ENCODE measurements around the gene KIF6.

KIF6 gene

GRCh38 chr6:39565956-39566355 is 159.3 kb downstream of the KIF6 start:
- Histone ChIP-seq H3K27me3 (replicated peaks; ENCODE audit: insufficient read depth, low read length) (no peaks in the 10 kb centered on the region), H3K9me3 (replicated peaks; ENCODE audit: insufficient read depth, low read length) (no peaks in the 10 kb centered on the region), H4K20me1 (ENCODE audit: insufficient read depth, low read length) (no peaks in the 10 kb centered on the region), H3K79me2 (ENCODE audit: low read length) (no peaks in the 10 kb centered on the region), H3F3A (ENCODE audit: insufficient read depth, low read length) (no peaks in the 10 kb centered on the region), H2AFZ (ENCODE audit: low read length) (no peak overlapping the region; the same call in 1 of the 2 replicates), H3K4me3 (ENCODE audit: low read length) (no peak overlapping the region), H3K9ac (ENCODE audit: low read length) (no peak overlapping the region), H3K36me3 (replicated peaks; ENCODE audit: insufficient read depth, low read length) (no peaks in the 10 kb centered on the region), H3K27ac (ENCODE audit: low read length) (no peak overlapping the region), H3K4me1 (ENCODE audit: low read length) (no peaks in the 10 kb centered on the region), H3K9me2 (replicated peaks; ENCODE audit: insufficient read depth, low read length) (no peaks in the 10 kb centered on the region), H3K4me2 (ENCODE audit: low read depth, low read length) (0 out of 2 replicates have a peak overlapping the region, but pooled peaks have one; percentile 6)
- DNase-seq: no peak
- no peak for TF ChIP-seq EZH2phosphoT487 (IDR thresholded peaks at IDR 0.05; ENCODE audit: low read length)
- TF ChIP-seq EZH2 (optimal IDR thresholded peaks at IDR 0.05; ENCODE audit: low read depth, low read length): no peak
- TF ChIP-seq, protein P1, sequence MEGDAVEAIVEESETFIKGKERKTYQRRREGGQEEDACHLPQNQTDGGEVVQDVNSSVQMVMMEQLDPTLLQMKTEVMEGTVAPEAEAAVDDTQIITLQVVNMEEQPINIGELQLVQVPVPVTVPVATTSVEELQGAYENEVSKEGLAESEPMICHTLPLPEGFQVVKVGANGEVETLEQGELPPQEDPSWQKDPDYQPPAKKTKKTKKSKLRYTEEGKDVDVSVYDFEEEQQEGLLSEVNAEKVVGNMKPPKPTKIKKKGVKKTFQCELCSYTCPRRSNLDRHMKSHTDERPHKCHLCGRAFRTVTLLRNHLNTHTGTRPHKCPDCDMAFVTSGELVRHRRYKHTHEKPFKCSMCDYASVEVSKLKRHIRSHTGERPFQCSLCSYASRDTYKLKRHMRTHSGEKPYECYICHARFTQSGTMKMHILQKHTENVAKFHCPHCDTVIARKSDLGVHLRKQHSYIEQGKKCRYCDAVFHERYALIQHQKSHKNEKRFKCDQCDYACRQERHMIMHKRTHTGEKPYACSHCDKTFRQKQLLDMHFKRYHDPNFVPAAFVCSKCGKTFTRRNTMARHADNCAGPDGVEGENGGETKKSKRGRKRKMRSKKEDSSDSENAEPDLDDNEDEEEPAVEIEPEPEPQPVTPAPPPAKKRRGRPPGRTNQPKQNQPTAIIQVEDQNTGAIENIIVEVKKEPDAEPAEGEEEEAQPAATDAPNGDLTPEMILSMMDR (IDR thresholded peaks at IDR 0.05; ENCODE audit: low read length): no peak

GRCh38 chr6:39563566-39564311 is 161.5 kb downstream of the KIF6 start:
- no peak overlapping the region for H3K9ac ChIP-seq (ENCODE audit: low read length)
- no peaks in the 10 kb centered on the region for H3K36me3 ChIP-seq (replicated peaks; ENCODE audit: insufficient read depth, low read length)
- no peaks in the 10 kb centered on the region for H3K9me2 ChIP-seq (replicated peaks; ENCODE audit: insufficient read depth, low read length)
- DNase-seq: no peak
- H3F3A ChIP-seq (ENCODE audit: insufficient read depth, low read length): no peaks in the 10 kb centered on the region
- no peaks in the 10 kb centered on the region for H3K27me3 ChIP-seq (replicated peaks; ENCODE audit: insufficient read depth, low read length)
- TF ChIP-seq, protein P1 (IDR thresholded peaks at IDR 0.05; ENCODE audit: low read length): no peak
- TF ChIP-seq EZH2phosphoT487 (IDR thresholded peaks at IDR 0.05; ENCODE audit: low read length) (no peak), EZH2 (optimal IDR thresholded peaks at IDR 0.05; ENCODE audit: low read depth, low read length) (no peak)
- H3K79me2 ChIP-seq (ENCODE audit: low read length): no peaks in the 10 kb centered on the region
- no peaks in the 10 kb centered on the region for H4K20me1 ChIP-seq (ENCODE audit: insufficient read depth, low read length)
- no peak overlapping the region for H2AFZ ChIP-seq (ENCODE audit: low read length)
- no peak overlapping the region for H3K27ac ChIP-seq (ENCODE audit: low read length)
- no peaks in the 10 kb centered on the region for H3K9me3 ChIP-seq (replicated peaks; ENCODE audit: insufficient read depth, low read length)
- no peaks in the 10 kb centered on the region for H3K4me1 ChIP-seq (ENCODE audit: low read length)
- H3K4me3 ChIP-seq (ENCODE audit: low read length): no peak overlapping the region
- H3K4me2 ChIP-seq (ENCODE audit: low read depth, low read length): no peak overlapping the region

- no peak overlapping the region for H3K4me3 ChIP-seq (ENCODE audit: low read length)
- H3K9me3 ChIP-seq (replicated peaks; ENCODE audit: insufficient read depth, low read length): no peaks in the 10 kb centered on the region
- no peak for TF ChIP-seq EZH2 (optimal IDR thresholded peaks at IDR 0.05; ENCODE audit: low read depth, low read length)
- H3K27me3 ChIP-seq (replicated peaks; ENCODE audit: insufficient read depth, low read length): no peaks in the 10 kb centered on the region
- H2AFZ ChIP-seq (ENCODE audit: low read length): no peak overlapping the region
- H3K36me3 ChIP-seq (replicated peaks; ENCODE audit: insufficient read depth, low read length): no peaks in the 10 kb centered on the region
- no peaks in the 10 kb centered on the region for H3K79me2 ChIP-seq (ENCODE audit: low read length)
- H3K9me2 ChIP-seq (replicated peaks; ENCODE audit: insufficient read depth, low read length): no peaks in the 10 kb centered on the region
- no peaks in the 10 kb centered on the region for H3F3A ChIP-seq (ENCODE audit: insufficient read depth, low read length)
- H3K4me1 ChIP-seq (ENCODE audit: low read length): no peaks in the 10 kb centered on the region
- DNase-seq: no peak
- H3K9ac ChIP-seq (ENCODE audit: low read length): no peak overlapping the region
- no peak overlapping the region for H3K4me2 ChIP-seq (ENCODE audit: low read depth, low read length)
- no peak overlapping the region for H3K27ac ChIP-seq (ENCODE audit: low read length)
- H4K20me1 ChIP-seq (ENCODE audit: insufficient read depth, low read length): no peaks in the 10 kb centered on the region
These were observed 163.5 kb downstream of the KIF6 start for GRCh38 chr6:39561536-39562266.
